Heart left ventricle (tissue), 16 donors: ENCODE results near the gene CPNE2. TPM values are rescaled to one million over a fixed set of nuclear protein-coding genes. Genes with fewer than 3 reads are reported as not detected.

Experiments used
- ATAC-seq, 4 donors: fragments of 200-7000 bp; cut with Tn5 transposase; one replicate each; pipeline ENCODE4 v1.9.1; 2020 to 2022; ENCODE audit warnings: moderate library complexity in 4 of 4, mild to moderate bottlenecking in 3 of 4, moderate number of reproducible peaks in 1 of 4
- DNase-seq, 5 donors: peaks; one replicate each; pipeline ENCODE4 v3.0.0-alpha.2; 2020
- H3K27ac ChIP-seq, 12 donors: fragments of 200-600 bp; sonication (generic) in 4 of 12; one replicate each; pipeline versions ENCODE4 v1.5.0 to v1.8.0; 2016 to 2022; ENCODE audit warnings: mild to moderate bottlenecking in 2 of 12
- H3K27me3 ChIP-seq, 9 donors: fragments of 200-600 bp; sonication (generic) in 2 of 9; one replicate each; pipeline versions ENCODE4 v1.5.1 to v1.8.0; 2016 to 2022; ENCODE audit warnings: mild to moderate bottlenecking in 3 of 9
- H3K36me3 ChIP-seq, 9 donors: fragments of 200-600 bp; sonication (generic) in 2 of 9; one replicate each; pipeline versions ENCODE4 v1.5.0 to v1.8.0; 2018 to 2022; ENCODE audit warnings: mild to moderate bottlenecking in 2 of 9
- H3K4me1 ChIP-seq, 12 donors: fragments of 200-600 bp; sonication (generic) in 4 of 12; one replicate each; pipeline versions ENCODE4 v1.5.0 to v1.8.0; 2016 to 2022; ENCODE audit warnings: mild to moderate bottlenecking in 3 of 12
- H3K4me3 ChIP-seq, 12 donors: fragments of 200-600 bp; sonication (generic) in 4 of 12; one replicate each; pipeline versions ENCODE4 v1.5.0 to v1.8.0; 2017 to 2022; ENCODE audit warnings: mild to moderate bottlenecking in 9 of 12, moderate library complexity in 4 of 12
- H3K9me3 ChIP-seq, 12 donors: fragments of 200-600 bp; sonication (generic) in 4 of 12; one replicate each; pipeline versions ENCODE4 v1.5.0 to v1.8.0; 2016 to 2022; ENCODE audit warnings: mild to moderate bottlenecking in 1 of 12
- CTCF ChIP-seq, 12 donors: fragments of 200-600 bp; sonication (generic) in 4 of 12; IDR thresholded peaks; one replicate each; pipeline versions ENCODE4 v1.5.0 to v1.8.0; 2018 to 2022; ENCODE audit warnings: antibody characterized with exemption in 12 of 12, mild to moderate bottlenecking in 5 of 12
- POLR2A ChIP-seq, 2 donors: fragments of 450-650 bp; IDR thresholded peaks; one replicate each; pipeline ENCODE4 v1.6.1; 2017; ENCODE audit warnings: antibody characterized with exemption in 2 of 2, mild to moderate bottlenecking in 2 of 2, moderate library complexity in 2 of 2
- WGBS, 4 donors: extraction: QIAGEN DNeasy Blood & Tissue Kit in 2 of 4; methylation state at CpG; one replicate each; pipeline versions ENCODE4 v1.1.5 to v1.1.7; 2013 to 2018; 5-methylcytosine and 5-hydroxymethylcytosine counted together
- intact Hi-C, 10 donors: fragments of 100-400 bp; cut with DNase I; formaldehyde crosslinking; loops; one replicate each; pipeline versions ENCODE4 v1.11.1 to v1.14.2; 2022
- polyA plus RNA-seq, 2 donors: library from polyadenylated mRNA; stranded (reverse); fragments of 200-250 nt; gene quantifications; one replicate each; pipeline ENCODE4 v1.2.3, GENCODE V29; 2013
- total RNA-seq, 9 donors: library from RNA; depleted of rRNA in 2 of 9; stranded (reverse); fragments of >200 nt in 2 of 9; fragmentation: NEBNext Ultra II Directional in 3 of 9; extraction: Animal tissue kit (Norgen Biotek cat#: 25700) in 3 of 9; gene quantifications; one replicate each; pipeline versions ENCODE4 v1.1.0 to v1.2.4, GENCODE V29; 2016 to 2023
- donor health status: ischemic (EF 13 %, LVEDD 7.1; RV severe dilation, severe dysfunction).
- donor health status: healthy with polysubstance abuse.
- donor health status: DM: no; HTN: yes; CAD: no.
- donor health status: DM: no; HTN: no; CAD: no.
- donor health status: ischemic (EF 25% LVEDD 6.9; RV normal size, moderate dysfunction).
- donor health status: ischemic (EF 25% LVEDD 5.7; RV mildly dilated, moderate dysfunction).
- donor health status: healthy.
- donor health status: DM: yes; HTN: yes; CAD: no.
- donor health status: ischemic (EF 35%, LVEDD 5.7; RV mildly dilated, moderate dysfunction).
- donor health status: nonischemic (EF 11% LVEDD 7.7; RV severe dilation, severe dysfunction).
- donor health status: DM: yes; HTN: yes; CAD: no.
- donor health status: PGD.
- donor health status: ischemic (EF 29% LVEDD 5.4; RV normal size, mild dysfunction).
- donor health status: nonischemic (EF 23%, LVEDD 6.1; RV moderate dilation, normal function).

Gene CPNE2
- total and polyA plus RNA-seq, 11 donors: 7.2 to 23.6 (median 14.0) TPM

- intact Hi-C loops: loop anchor here in 5 of 10 donors (5.0 to 10.0 kb wide), 5 partner anchors 85 to 342 kb away; no protein-coding TSS in a partner anchor
- TF ChIP-seq POLR2A (IDR thresholded peaks at IDR 0.05): no peak
- no peak for TF ChIP-seq CTCF (IDR thresholded peaks at IDR 0.05)
- 92 to 93% (median 92%) methylated on average over 6 of the region's 6 CpGs for WGBS, 4 donors
- no peaks in the 10 kb centered on the region for H3K9me3 ChIP-seq
- no peaks in the 10 kb centered on the region for H3K27me3 ChIP-seq
- peaks cover 0 to 13% (median 3%) of the 10 kb centered on the region in 12 donors for H3K4me1 ChIP-seq
- H3K27ac ChIP-seq: no peak overlapping the region
- ATAC-seq: no peak
- no peak for DNase-seq
- peaks cover 0 to 58% (median 3%) of the 10 kb centered on the region in 9 donors for H3K36me3 ChIP-seq
- no peak overlapping the region for H3K4me3 ChIP-seq
These were observed 9.7 kb upstream of the CPNE2 start for GRCh38 chr16:57082664-57083063.

- ATAC-seq: peak in 1 of 4 donors; percentile 5
- 72 to 80% (median 77%) methylated on average over 7 of the region's 7 CpGs for WGBS, 4 donors
- Histone ChIP-seq H3K27ac (no peak overlapping the region), H3K27me3 (no peaks in the 10 kb centered on the region), H3K9me3 (no peaks in the 10 kb centered on the region), H3K36me3 (peaks cover 0 to 48% (median 3%) of the 10 kb centered on the region in 9 donors), H3K4me3 (no peak overlapping the region), H3K4me1 (peaks cover 0 to 13% (median 3%) of the 10 kb centered on the region in 12 donors)
- TF ChIP-seq POLR2A (IDR thresholded peaks at IDR 0.05) (no peak), CTCF (IDR thresholded peaks at IDR 0.05) (no peak)
- intact Hi-C loops: loop anchor here (1.0 to 10.0 kb wide), 8 partner anchors 83 to 341 kb away; no protein-coding TSS in a partner anchor
- DNase-seq: no peak
These were observed 8.8 kb upstream of the CPNE2 start for GRCh38 chr16:57083485-57084126.

GRCh38 chr16:57084257-57084770 is 8.1 kb upstream of the CPNE2 start:
- Histone ChIP-seq H3K27ac (peak overlapping the region in 1 of 12 donors; percentile 44), H3K27me3 (no peaks in the 10 kb centered on the region), H3K36me3 (peaks cover 0 to 41% (median 3%) of the 10 kb centered on the region in 9 donors), H3K4me3 (no peak overlapping the region), H3K9me3 (no peaks in the 10 kb centered on the region), H3K4me1 (peaks cover 0 to 13% (median 3%) of the 10 kb centered on the region in 12 donors)
- TF ChIP-seq CTCF (IDR thresholded peaks at IDR 0.05): peak; percentile 95 to 99 (median 98)
- no peak for TF ChIP-seq POLR2A (IDR thresholded peaks at IDR 0.05)
- intact Hi-C loops: loop anchor here (1.0 to 10.0 kb wide), 8 partner anchors 82 to 340 kb away; no protein-coding TSS in a partner anchor
- peak; percentile 66 to 83 (median 73) for DNase-seq
- 11 to 21% (median 15%) methylated on average over 8 to 9 of the region's 9 CpGs for whole genome bisulfite sequencing, 4 donors
- ATAC-seq: peak; percentile 39 to 86 (median 84)

- WGBS, 4 donors: 81 to 88% (median 83%) methylated on average over 7 of the region's 7 CpGs
- ATAC-seq (no peak), DNase-seq (no peak)
- intact Hi-C loops: loop anchor here (1.0 to 10.0 kb wide), 8 partner anchors 82 to 340 kb away; no protein-coding TSS in a partner anchor
- H3K36me3 ChIP-seq: peaks cover 0 to 34% (median 3%) of the 10 kb centered on the region in 9 donors
- H3K27ac ChIP-seq: peak overlapping the region in 1 of 12 donors; percentile 44
- no peak overlapping the region for H3K4me3 ChIP-seq
- H3K4me1 ChIP-seq: peaks cover 0 to 13% (median 3%) of the 10 kb centered on the region in 12 donors
- no peaks in the 10 kb centered on the region for H3K9me3 ChIP-seq
- H3K27me3 ChIP-seq: no peaks in the 10 kb centered on the region
- TF ChIP-seq POLR2A (IDR thresholded peaks at IDR 0.05) (no peak), CTCF (IDR thresholded peaks at IDR 0.05) (no peak)
These were observed 7.4 kb upstream of the CPNE2 start for GRCh38 chr16:57084996-57085395.
